SK-N-SH treated with all-trans-retinoic acid at 6 μM for 48 hours (cell line): Measurements from ENCODE around the gene CP.
"Not testable (repeated sequence)": the region's sequence is repeated elsewhere in the genome, so short reads cannot be mapped to it uniquely, and the experiment has no call there.

ENCODE experiments used
- ATAC-seq: fragments of 200-7000 bp; cut with Tn5 transposase; 3 replicates; pipeline ENCODE4 v1.9.1; 2020; ENCODE audit warnings: mild to moderate bottlenecking, moderate library complexity
- ARNTL ChIP-seq: fragments of 450-650 bp; formaldehyde crosslinking; IDR thresholded peaks from 2 replicates; pipeline ENCODE4 v1.5.0; 2020; ENCODE audit warnings: low read depth, mild to moderate bottlenecking, moderate library complexity, borderline replicate concordance
- BACH2 ChIP-seq: fragments of 250-450 bp; sonication (Bioruptor Pico); IDR thresholded peaks from 2 replicates; pipeline ENCODE4 v1.9.0; 2021; ENCODE audit warnings: mild to moderate bottlenecking, borderline replicate concordance
- CSDC2 ChIP-seq: fragments of 250-450 bp; sonication (Bioruptor Pico); IDR thresholded peaks from 2 replicates; pipeline ENCODE4 v1.5.0; 2020; ENCODE audit warnings: mild to moderate bottlenecking, moderate library complexity
- ESRRG ChIP-seq: fragments of 250-450 bp; sonication (Bioruptor Pico); IDR thresholded peaks from 2 replicates; pipeline ENCODE4 v1.6.1; 2021; ENCODE audit warnings: mild to moderate bottlenecking
- GLIS3 ChIP-seq: fragments of 250-450 bp; sonication (Bioruptor Pico); IDR thresholded peaks from 2 replicates; pipeline ENCODE4 v1.5.0; 2020; ENCODE audit warnings: mild to moderate bottlenecking, moderate library complexity
- ISL1 ChIP-seq: fragments of 250-450 bp; sonication (Bioruptor Pico); IDR thresholded peaks from 2 replicates; pipeline ENCODE4 v2.1.2; 2022; ENCODE audit warnings: mild to moderate bottlenecking, moderate library complexity
- PPARA ChIP-seq: fragments of 250-450 bp; sonication (Bioruptor Pico); IDR thresholded peaks from 2 replicates; pipeline ENCODE4 v1.5.0; 2020; ENCODE audit warnings: mild to moderate bottlenecking, borderline replicate concordance
- RARB ChIP-seq: fragments of 250-450 bp; sonication (Bioruptor Pico); IDR thresholded peaks from 2 replicates; pipeline ENCODE4 v1.8.0; 2021; ENCODE audit warnings: mild to moderate bottlenecking, moderate library complexity
- SNAI2 ChIP-seq: fragments of 250-450 bp; sonication (Bioruptor Pico); IDR thresholded peaks from 2 replicates; pipeline ENCODE4 v1.5.0; 2020; ENCODE audit warnings: mild to moderate bottlenecking, moderate library complexity
- TCF4 ChIP-seq: fragments of 250-450 bp; sonication (Bioruptor Pico); IDR thresholded peaks from 2 replicates; pipeline ENCODE4 v1.8.0; 2021; ENCODE audit warnings: mild to moderate bottlenecking, moderate library complexity, borderline replicate concordance
- TOX ChIP-seq: fragments of 250-450 bp; sonication (Bioruptor Pico); IDR thresholded peaks from 2 replicates; pipeline ENCODE4 v1.8.0; 2021; ENCODE audit warnings: mild to moderate bottlenecking, moderate library complexity, borderline replicate concordance
- ZC3H10 ChIP-seq: fragments of 250-450 bp; sonication (Bioruptor Pico); IDR thresholded peaks from 2 replicates; pipeline ENCODE4 v1.5.1; 2021; ENCODE audit warnings: mild to moderate bottlenecking, moderate library complexity
- ZFP3 ChIP-seq: fragments of 250-450 bp; sonication (Bioruptor Pico); IDR thresholded peaks from 2 replicates; pipeline ENCODE4 v1.5.0; 2020; ENCODE audit warnings: mild to moderate bottlenecking, moderate library complexity
- ZNF565 ChIP-seq: fragments of 450-650 bp; formaldehyde crosslinking; conservative IDR thresholded peaks from 2 replicates; pipeline ENCODE4 v1.5.0; 2020; ENCODE audit warnings: low read depth, mild to moderate bottlenecking, moderate library complexity
- ZNF70 ChIP-seq: fragments of 450-650 bp; formaldehyde crosslinking; IDR thresholded peaks from 2 replicates; pipeline ENCODE4 v1.5.0; 2020; ENCODE audit warnings: mild to moderate bottlenecking, moderate library complexity
- ZNF8 ChIP-seq: fragments of 450-650 bp; formaldehyde crosslinking; IDR thresholded peaks from 2 replicates; pipeline ENCODE4 v1.5.0; 2020; ENCODE audit warnings: mild to moderate bottlenecking, moderate library complexity
- TF ChIP-seq, protein P1 (sequence below): fragments of 250-450 bp; sonication (Bioruptor Pico); IDR thresholded peaks from 2 replicates; pipeline ENCODE4 v1.5.1; 2021; ENCODE audit warnings: mild to moderate bottlenecking, moderate library complexity
- TF ChIP-seq, protein P2 (sequence below): fragments of 250-450 bp; sonication (Bioruptor Pico); IDR thresholded peaks from 2 replicates; pipeline ENCODE4 v1.5.1; 2020; ENCODE audit warnings: low read depth, mild to moderate bottlenecking, moderate library complexity
- TF ChIP-seq, protein P3 (sequence below): fragments of 250-450 bp; sonication (Bioruptor Pico); IDR thresholded peaks from 2 replicates; pipeline ENCODE4 v1.8.0; 2020; ENCODE audit warnings: mild to moderate bottlenecking, moderate library complexity, borderline replicate concordance

Gene CP

DNA sequence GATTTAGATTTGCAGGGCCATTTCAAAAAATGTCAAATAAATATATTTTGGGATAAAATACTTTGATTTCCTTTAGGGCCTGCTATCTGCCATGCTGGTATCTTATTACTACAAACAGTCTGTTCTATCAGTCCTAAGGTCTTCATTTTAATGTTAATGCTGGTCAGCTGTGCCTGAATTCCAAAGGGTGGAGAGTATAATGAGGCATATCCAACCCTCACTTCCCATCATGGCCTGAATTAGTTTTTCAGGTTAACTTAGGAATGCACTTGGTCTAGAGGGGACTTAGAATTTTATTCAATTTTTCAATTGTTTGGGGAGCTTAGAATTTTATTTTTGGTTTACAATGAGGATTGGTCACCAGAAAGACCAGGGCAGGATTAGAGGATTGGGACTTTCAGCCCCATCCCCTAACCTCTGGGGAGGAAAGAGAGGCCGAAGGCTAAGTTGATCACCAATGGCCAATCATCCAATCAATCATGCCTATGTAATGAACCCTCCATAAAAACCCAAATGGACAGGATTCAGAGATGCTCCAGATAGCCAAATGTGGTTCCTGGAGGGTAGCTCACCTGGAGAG is 17.8 kb upstream of the CP start (continued):
- TF ChIP-seq, protein P1, sequence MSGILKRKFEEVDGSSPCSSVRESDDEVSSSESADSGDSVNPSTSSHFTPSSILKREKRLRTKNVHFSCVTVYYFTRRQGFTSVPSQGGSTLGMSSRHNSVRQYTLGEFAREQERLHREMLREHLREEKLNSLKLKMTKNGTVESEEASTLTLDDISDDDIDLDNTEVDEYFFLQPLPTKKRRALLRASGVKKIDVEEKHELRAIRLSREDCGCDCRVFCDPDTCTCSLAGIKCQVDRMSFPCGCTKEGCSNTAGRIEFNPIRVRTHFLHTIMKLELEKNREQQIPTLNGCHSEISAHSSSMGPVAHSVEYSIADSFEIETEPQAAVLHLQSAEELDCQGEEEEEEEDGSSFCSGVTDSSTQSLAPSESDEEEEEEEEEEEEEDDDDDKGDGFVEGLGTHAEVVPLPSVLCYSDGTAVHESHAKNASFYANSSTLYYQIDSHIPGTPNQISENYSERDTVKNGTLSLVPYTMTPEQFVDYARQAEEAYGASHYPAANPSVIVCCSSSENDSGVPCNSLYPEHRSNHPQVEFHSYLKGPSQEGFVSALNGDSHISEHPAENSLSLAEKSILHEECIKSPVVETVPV (CRISPR knock-in tag): no peak
- TF ChIP-seq ZFP3 (CRISPR knock-in tag) (no peak), ZNF565 (no peak), GLIS3 (CRISPR knock-in tag) (no peak), SNAI2 (CRISPR knock-in tag) (no peak), ESRRG (CRISPR knock-in tag) (no peak), TOX (CRISPR knock-in tag) (no peak), BACH2 (CRISPR knock-in tag) (no peak), ZNF8 (CRISPR knock-in tag) (no peak), ISL1 (CRISPR knock-in tag) (no peak)
- TF ChIP-seq, protein P2, sequence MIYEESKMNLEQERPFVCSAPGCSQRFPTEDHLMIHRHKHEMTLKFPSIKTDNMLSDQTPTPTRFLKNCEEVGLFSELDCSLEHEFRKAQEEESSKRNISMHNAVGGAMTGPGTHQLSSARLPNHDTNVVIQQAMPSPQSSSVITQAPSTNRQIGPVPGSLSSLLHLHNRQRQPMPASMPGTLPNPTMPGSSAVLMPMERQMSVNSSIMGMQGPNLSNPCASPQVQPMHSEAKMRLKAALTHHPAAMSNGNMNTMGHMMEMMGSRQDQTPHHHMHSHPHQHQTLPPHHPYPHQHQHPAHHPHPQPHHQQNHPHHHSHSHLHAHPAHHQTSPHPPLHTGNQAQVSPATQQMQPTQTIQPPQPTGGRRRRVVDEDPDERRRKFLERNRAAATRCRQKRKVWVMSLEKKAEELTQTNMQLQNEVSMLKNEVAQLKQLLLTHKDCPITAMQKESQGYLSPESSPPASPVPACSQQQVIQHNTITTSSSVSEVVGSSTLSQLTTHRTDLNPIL: no peak

DNA sequence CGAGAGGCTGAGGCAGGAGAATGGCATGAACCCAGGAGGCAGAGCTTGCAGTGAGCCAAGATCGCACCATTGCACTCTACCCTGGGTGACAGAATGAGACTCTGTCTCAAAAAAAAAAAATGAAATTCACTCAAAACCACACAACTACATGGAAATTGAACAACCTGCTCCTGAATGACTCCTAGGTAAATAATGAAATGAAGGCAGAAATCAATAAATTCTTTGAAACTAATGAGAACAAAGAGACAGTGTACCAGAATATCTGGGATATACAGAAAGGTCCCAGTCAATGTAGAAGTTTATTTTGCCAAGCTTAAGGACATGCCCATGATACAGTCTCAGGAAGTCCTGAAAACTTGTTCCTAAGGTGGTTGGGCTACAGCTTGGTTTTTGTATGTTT is 16.6 kb upstream of the CP start:
- not testable (repeated sequence) for ATAC-seq

DNA sequence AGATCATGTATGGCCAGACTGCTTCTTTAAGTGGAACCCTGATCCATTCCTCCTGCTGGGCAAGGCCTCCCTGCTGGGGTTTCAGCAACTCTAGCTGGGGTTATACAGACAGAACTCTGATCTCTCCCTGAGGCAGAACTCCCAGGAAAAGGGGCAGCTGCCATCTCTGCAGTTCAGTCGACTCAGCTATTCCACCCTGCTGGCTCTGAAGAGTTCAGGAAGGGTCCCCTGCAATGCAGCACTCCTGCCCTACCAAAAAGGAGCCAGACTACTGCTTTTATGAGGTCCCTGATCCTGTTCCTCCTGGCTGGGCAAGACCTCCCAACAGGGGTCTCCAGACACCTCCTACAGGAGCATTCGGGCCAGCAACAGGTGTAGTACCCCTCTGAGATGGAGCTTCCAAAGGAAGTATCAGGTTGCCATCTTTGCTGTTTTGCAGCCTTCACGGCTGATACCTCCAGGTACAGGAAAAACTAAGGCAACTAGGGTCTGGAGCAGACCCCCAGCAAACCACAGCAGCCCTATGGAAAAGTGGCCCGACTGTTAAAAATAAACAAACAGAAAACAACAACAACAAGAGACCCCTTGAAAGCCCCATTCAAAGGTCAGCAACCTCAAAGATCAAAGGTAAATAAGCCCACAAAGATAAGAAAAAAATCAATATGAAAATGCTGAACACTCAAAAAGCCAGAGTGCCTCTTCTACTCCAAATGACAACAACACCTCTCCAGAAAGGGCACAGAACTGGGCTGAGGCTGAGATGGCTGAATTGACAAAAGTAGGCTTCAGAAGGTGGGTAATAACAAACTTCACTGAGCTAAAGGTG is 14.2 kb upstream of the CP start:
- TF ChIP-seq, protein P2: no peak
- TF ChIP-seq ZNF565 (no peak), CSDC2 (CRISPR knock-in tag) (no peak), SNAI2 (CRISPR knock-in tag) (no peak), ZNF70 (no peak), ZC3H10 (no peak), RARB (CRISPR knock-in tag) (no peak), TCF4 (no peak), ARNTL (no peak), BACH2 (CRISPR knock-in tag) (no peak), ISL1 (CRISPR knock-in tag) (no peak)
- TF ChIP-seq, protein P3, sequence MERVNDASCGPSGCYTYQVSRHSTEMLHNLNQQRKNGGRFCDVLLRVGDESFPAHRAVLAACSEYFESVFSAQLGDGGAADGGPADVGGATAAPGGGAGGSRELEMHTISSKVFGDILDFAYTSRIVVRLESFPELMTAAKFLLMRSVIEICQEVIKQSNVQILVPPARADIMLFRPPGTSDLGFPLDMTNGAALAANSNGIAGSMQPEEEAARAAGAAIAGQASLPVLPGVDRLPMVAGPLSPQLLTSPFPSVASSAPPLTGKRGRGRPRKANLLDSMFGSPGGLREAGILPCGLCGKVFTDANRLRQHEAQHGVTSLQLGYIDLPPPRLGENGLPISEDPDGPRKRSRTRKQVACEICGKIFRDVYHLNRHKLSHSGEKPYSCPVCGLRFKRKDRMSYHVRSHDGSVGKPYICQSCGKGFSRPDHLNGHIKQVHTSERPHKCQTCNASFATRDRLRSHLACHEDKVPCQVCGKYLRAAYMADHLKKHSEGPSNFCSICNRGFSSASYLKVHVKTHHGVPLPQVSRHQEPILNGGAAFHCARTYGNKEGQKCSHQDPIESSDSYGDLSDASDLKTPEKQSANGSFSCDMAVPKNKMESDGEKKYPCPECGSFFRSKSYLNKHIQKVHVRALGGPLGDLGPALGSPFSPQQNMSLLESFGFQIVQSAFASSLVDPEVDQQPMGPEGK (CRISPR knock-in tag): no peak
- TF ChIP-seq, all 23 proteins: peak for 0
- no peak for ATAC-seq

DNA sequence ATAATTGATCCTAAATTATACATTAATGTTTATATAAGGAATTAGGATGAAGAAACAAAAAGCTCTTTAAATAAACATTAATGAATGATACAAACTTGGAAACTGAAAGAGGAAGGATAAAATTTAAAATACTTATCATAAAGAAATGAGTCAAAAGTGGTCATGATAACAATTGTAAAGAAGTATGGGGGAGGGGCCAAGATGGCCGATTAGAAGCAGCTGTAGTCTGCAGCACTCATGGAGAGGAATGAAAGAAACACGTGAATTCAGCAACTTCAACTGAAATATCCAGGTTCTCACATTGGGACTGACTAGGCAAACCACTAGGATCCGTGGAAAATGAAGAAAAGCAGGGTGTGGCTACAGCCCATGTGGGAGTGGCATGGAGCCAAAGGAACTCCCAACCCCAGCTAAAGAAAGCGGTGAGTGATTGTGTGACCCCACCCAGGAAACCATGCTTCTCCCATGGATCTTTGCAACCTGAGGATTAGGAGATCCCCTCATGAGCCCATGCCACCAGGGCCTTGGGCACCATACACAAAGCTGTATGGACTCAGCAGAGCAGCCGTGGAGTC is 13.1 kb upstream of the CP start:
- ATAC-seq: no peak

More for the DNA sequence above, 13.1 kb upstream of the CP start:
- TF ChIP-seq TCF4 (no peak), SNAI2 (CRISPR knock-in tag) (no peak), RARB (CRISPR knock-in tag) (no peak), ZNF70 (no peak), ARNTL (no peak), PPARA (CRISPR knock-in tag) (no peak), GLIS3 (CRISPR knock-in tag) (no peak), ESRRG (CRISPR knock-in tag) (no peak)
- TF ChIP-seq, protein P2: no peak
- TF ChIP-seq, protein P1 (CRISPR knock-in tag): no peak
- TF ChIP-seq, protein P3 (CRISPR knock-in tag): no peak
